Kidney (tissue), 14 donors: ENCODE data around the gene METRN. TPM values are rescaled to one million over a fixed set of nuclear protein-coding genes. Genes with fewer than 3 reads are reported as not detected.
"Not testable (repeated sequence)": the region's sequence is repeated elsewhere in the genome, so short reads cannot be mapped to it uniquely, and the experiment has no call there.

ENCODE experiments used
- DNase-seq, 5 donors: peaks; one replicate each; pipeline ENCODE4 v3.0.0-alpha.2; 2013 to 2020
- FAIRE-seq: peaks from 2 replicates; lab custom pipeline; 2012; peaks lifted over from hg19 to GRCh38; lab: Jason Lieb, UNC
- H3K27ac ChIP-seq, 2 donors: one replicate each; pipeline ENCODE4 v1.7.0; 2013; ENCODE audit warnings: low read depth in 2 of 2, low read length in 2 of 2, inconsistent platforms in 1 of 2
- H3K27me3 ChIP-seq: one replicate; pipeline ENCODE4 v1.7.1; 2013; ENCODE audit warnings: low read length, inconsistent platforms; ENCODE audit not compliant: control insufficient read depth, insufficient read depth
- H3K36me3 ChIP-seq, 3 donors: one replicate each; pipeline versions ENCODE4 v1.7.0 to v1.7.1; 2013; ENCODE audit warnings: low read length in 3 of 3, control low read depth in 1 of 3, inconsistent platforms in 1 of 3; ENCODE audit not compliant: insufficient read depth in 3 of 3, control insufficient read depth in 2 of 3
- H3K4me1 ChIP-seq, 3 donors: one replicate each; pipeline versions ENCODE4 v1.7.0 to v1.7.1; 2013; ENCODE audit warnings: low read length in 3 of 3, inconsistent platforms in 1 of 3, low read depth in 1 of 3; ENCODE audit not compliant: control insufficient read depth in 2 of 3, insufficient read depth in 2 of 3
- H3K4me3 ChIP-seq, 3 donors: one replicate each; pipeline versions ENCODE4 v1.7.0 to v1.8.1; 2013; ENCODE audit warnings: low read length in 3 of 3, control low read depth in 1 of 3, inconsistent platforms in 1 of 3
- H3K9ac ChIP-seq, 3 donors: one replicate each; pipeline versions ENCODE4 v1.7.0 to v1.7.1; 2013; ENCODE audit warnings: low read length in 3 of 3, control low read depth in 1 of 3, inconsistent platforms in 1 of 3
- H3K9me3 ChIP-seq, 3 donors: one replicate each; pipeline versions ENCODE4 v1.7.0 to v1.7.1; 2013; ENCODE audit warnings: low read length in 3 of 3, control low read depth in 1 of 3, inconsistent platforms in 1 of 3; ENCODE audit not compliant: control insufficient read depth in 2 of 3, insufficient read depth in 1 of 3
- intact Hi-C: fragments of 100-400 bp; cut with DNase I; formaldehyde crosslinking; loops from one replicate; pipeline ENCODE4 v1.11.1; 2022
- polyA plus RNA-seq: library from polyadenylated mRNA; stranded (reverse); fragments of 350-450 nt; fragmentation: Illumina TruSeq; extraction: RNeasy Lipid Tissue Mini Kit (QIAGEN cat#74804); gene quantifications from one replicate; pipeline ENCODE4 v1.2.3, GENCODE V29; 2014; ENCODE audit warnings: low read depth, low replicate concordance; ENCODE audit not compliant: insufficient read depth
- total RNA-seq: library from RNA; stranded (reverse); fragmentation: NEBNext Ultra II Directional; extraction: Animal tissue kit (Norgen Biotek cat#: 25700); gene quantifications from one replicate; pipeline ENCODE4 v1.2.1, GENCODE V29; 2021
- TF ChIP-seq, protein P1 (sequence below): IDR thresholded peaks from 3 replicates; pipeline ENCODE4 v1.5.1; 2012; ENCODE audit warnings: mild to moderate bottlenecking, moderate library complexity, borderline replicate concordance; ENCODE audit not compliant: insufficient read depth; ENCODE audit errors: extremely low read depth
- donor health status: control.
- donor health status: control.
- donor health status: control.
- donor health status: control.
- donor health status: control.
- donor health status: DM: yes; HTN: yes; CAD: no.
- donor health status: Normal renal cell carcinoma (clear cell type).

The METRN gene
- total and polyA plus RNA-seq, 2 donors from 2014 or later: 34.9 to 114 TPM

DNA sequence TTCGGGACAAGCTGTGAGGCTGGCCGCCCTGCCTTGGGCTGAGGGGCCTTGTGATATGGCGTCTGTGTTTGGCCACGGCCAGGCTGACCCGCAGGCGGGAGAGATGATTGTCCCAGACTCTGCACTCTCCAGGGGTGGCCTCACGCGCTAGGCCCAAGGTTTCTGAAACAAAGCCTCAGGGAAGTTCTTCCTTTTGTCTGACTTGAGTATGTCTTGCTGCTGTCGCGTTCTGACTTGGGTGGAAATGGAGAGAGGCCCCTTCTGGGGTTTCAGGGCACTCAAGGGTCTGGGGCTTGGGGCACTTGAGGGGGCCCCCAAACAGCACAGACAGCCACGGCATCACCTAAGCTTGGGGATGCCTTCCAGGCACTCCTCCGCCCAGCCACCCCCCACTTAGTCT lies 3.8 kb upstream of the METRN start:
- intact Hi-C loops: no loop called here
- H3K27me3 ChIP-seq: peaks cover 6% of the 10 kb centered on the region

DNA sequence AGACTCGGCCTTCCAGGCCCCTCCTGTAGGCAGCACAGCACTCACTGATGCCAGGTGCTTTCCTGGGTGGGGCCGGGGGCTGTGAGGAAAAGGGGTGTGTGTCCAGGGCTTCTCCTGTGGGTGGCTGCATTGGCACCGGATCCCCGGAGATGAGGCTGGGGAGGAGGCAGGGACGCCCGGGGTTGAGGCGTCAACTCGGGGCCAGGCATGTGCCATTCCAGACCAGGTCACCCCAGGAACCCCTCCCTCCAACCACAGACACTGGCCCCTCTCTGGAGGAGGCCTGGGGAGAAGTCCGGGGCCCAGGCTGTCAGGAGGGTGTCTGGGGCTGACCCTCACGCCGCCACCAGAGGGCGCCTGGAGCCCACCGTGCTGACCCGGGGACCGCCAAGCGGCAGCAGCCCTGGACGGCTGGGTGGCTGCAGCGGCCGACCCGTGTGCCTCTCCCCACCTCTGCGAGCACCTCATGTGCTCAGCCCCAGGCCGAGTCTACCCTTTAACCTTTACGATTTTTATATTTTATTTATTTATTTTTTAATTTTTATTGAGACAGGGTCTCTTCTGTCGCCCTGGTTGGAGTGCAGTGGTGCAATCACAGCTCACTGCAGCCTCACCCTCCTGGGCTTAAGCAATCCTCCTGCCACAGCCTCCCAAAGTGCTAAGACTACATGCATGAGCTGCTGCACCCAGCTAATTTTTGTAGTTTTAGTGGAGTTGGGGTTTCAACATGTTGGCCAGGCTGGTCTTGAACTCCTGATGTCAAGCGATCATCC lies 3.2 kb upstream of the METRN start:
- Histone ChIP-seq H3K9me3 (no peaks in the 10 kb centered on the region), H3K27me3 (peaks cover 6% of the 10 kb centered on the region), H3K4me1 (peaks cover 0 to 16% (median 0%) of the 10 kb centered on the region in 3 donors), H3K27ac (no peak overlapping the region), H3K4me3 (no peak overlapping the region), H3K36me3 (no peaks in the 10 kb centered on the region), H3K9ac (no peak overlapping the region)
- no peak for FAIRE-seq
- intact Hi-C loops: no loop called here
- peak; percentile 60 to 93 (median 80) for DNase-seq
- TF ChIP-seq, protein P1, sequence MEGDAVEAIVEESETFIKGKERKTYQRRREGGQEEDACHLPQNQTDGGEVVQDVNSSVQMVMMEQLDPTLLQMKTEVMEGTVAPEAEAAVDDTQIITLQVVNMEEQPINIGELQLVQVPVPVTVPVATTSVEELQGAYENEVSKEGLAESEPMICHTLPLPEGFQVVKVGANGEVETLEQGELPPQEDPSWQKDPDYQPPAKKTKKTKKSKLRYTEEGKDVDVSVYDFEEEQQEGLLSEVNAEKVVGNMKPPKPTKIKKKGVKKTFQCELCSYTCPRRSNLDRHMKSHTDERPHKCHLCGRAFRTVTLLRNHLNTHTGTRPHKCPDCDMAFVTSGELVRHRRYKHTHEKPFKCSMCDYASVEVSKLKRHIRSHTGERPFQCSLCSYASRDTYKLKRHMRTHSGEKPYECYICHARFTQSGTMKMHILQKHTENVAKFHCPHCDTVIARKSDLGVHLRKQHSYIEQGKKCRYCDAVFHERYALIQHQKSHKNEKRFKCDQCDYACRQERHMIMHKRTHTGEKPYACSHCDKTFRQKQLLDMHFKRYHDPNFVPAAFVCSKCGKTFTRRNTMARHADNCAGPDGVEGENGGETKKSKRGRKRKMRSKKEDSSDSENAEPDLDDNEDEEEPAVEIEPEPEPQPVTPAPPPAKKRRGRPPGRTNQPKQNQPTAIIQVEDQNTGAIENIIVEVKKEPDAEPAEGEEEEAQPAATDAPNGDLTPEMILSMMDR: peak; percentile 92

More for the DNA sequence above, 3.8 kb upstream of the METRN start:
- TF ChIP-seq, protein P1: no peak
- H3K9ac ChIP-seq: no peak overlapping the region
- H3K4me1 ChIP-seq: peaks cover 0 to 10% (median 0%) of the 10 kb centered on the region in 3 donors
- no peaks in the 10 kb centered on the region for H3K36me3 ChIP-seq
- H3K27ac ChIP-seq: no peak overlapping the region
- DNase-seq: no peak
- H3K9me3 ChIP-seq: no peaks in the 10 kb centered on the region
- H3K4me3 ChIP-seq: no peak overlapping the region
- FAIRE-seq: no peak

DNA sequence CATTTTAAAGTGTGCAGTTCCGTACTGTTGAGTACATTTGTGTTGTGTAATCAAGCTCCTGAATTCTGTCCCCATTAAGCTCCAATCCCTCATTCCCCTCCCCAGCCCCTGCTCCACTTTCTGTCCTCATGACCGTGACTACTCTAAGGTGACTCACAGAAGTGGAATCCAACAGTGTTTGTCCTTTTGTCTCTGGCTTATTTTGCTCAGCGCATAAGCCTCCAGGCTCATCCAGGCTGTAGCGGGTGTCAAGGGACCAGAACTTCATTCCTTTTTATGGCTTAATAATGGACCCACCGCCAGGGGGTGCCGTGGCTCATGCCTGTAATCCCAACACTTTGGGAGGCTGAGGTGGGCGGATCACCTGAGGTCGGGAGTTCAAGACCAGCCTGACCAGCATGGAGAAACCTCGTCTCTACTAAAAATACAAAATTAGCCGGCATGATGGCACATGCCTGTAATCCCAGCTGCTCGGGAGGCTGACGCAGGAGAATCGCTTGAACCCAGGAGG lies 2.1 kb upstream of the METRN start:
- DNase-seq, FAIRE-seq, H3K27me3 ChIP-seq, H3K9ac ChIP-seq, H3K27ac ChIP-seq, H3K4me3 ChIP-seq, H3K9me3 ChIP-seq, H3K36me3 ChIP-seq, intact Hi-C loops: not testable (repeated sequence)
- peaks cover 0 to 19% (median 0%) of the 10 kb centered on the region in 3 donors for H3K4me1 ChIP-seq

DNA sequence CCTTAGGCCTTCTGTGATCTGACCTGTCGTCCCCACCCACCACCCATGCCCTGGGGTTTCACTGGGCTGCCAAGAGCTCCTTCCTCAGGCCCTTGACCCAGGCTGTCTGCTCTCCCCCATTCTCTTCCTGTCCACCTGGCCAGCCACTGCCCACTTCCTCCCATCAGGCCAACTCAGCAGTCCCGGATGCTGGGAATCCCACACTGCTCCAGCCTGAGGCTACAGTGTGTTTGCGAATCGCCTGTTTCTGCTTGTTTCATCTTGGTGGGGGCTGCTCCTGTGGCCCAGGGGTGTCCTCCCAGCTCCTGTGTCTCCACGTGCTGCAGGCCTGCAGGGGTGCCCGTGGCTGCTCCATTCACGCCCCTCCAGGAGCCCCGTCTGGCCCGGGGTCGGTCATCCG lies 839 bp upstream of the METRN start:
- H3K9me3 ChIP-seq: no peaks in the 10 kb centered on the region
- no peak for FAIRE-seq
- H3K36me3 ChIP-seq: no peaks in the 10 kb centered on the region
- no peak for DNase-seq
- H3K27me3 ChIP-seq: no peaks in the 10 kb centered on the region
- H3K4me1 ChIP-seq: peaks cover 0 to 20% (median 0%) of the 10 kb centered on the region in 3 donors
- intact Hi-C loops: no loop called here
- H3K4me3 ChIP-seq: no peak overlapping the region
- TF ChIP-seq, protein P1: no peak
- no peak overlapping the region for H3K27ac ChIP-seq
- H3K9ac ChIP-seq: no peak overlapping the region
